ENCODE measurements around the gene GNL1. TPM values are rescaled to one million over a fixed set of nuclear protein-coding genes. Genes with fewer than 3 reads are reported as not detected.

The GNL1 gene
- total RNA-seq, 4 donors from 2014 or later = 26.6 to 40.4 (median 33.8) TPM

GRCh38 chr6:30573113-30573512, 16.8 kb upstream of the GNL1 start:
- DNase-seq = no peak
- Histone ChIP-seq H3K4me3 (peak overlapping the region in 1 of 4 donors; percentile 72), H3K27ac (peak overlapping the region in 1 of 4 donors; percentile 53), H3K9me3 (no peaks in the 10 kb centered on the region), H3K4me1 (peaks cover 0 to 37% (median 4%) of the 10 kb centered on the region in 4 donors), H3K36me3 (peaks cover 0 to 16% (median 0%) of the 10 kb centered on the region in 3 donors), H3K27me3 (no peaks in the 10 kb centered on the region)
- no peak for TF ChIP-seq CTCF (IDR thresholded peaks at IDR 0.05)
- TF ChIP-seq POLR2A (IDR thresholded peaks at IDR 0.05) = no peak

- Histone ChIP-seq H3K9me3 (no peaks in the 10 kb centered on the region), H3K27me3 (no peaks in the 10 kb centered on the region), H3K4me1 (peaks cover 0 to 37% (median 4%) of the 10 kb centered on the region in 4 donors), H3K36me3 (peaks cover 0 to 6% (median 0%) of the 10 kb centered on the region in 3 donors), H3K4me3 (peak overlapping the region; percentile 58 to 86 (median 76)), H3K27ac (peak overlapping the region in 2 of 4 donors; percentile 84 to 87)
- TF ChIP-seq CTCF (IDR thresholded peaks at IDR 0.05) (no peak), POLR2A (IDR thresholded peaks at IDR 0.05) (no peak)
- no peak for DNase-seq
These were observed 15.9 kb upstream of the GNL1 start for GRCh38 chr6:30572148-30572547.

GRCh38 chr6:30571762-30572082, 15.4 kb upstream of the GNL1 start:
- Histone ChIP-seq H3K4me1 (peaks cover 0 to 37% (median 4%) of the 10 kb centered on the region in 4 donors), H3K36me3 (peaks cover 0 to 4% (median 0%) of the 10 kb centered on the region in 3 donors), H3K27ac (peak overlapping the region; percentile 84 to 87 (median 86)), H3K27me3 (no peaks in the 10 kb centered on the region), H3K4me3 (peak overlapping the region; percentile 58 to 86 (median 76)), H3K9me3 (no peaks in the 10 kb centered on the region)
- DNase-seq = no peak
- TF ChIP-seq CTCF (IDR thresholded peaks at IDR 0.05) = no peak

GRCh38 chr6:30571075-30571761, 14.9 kb upstream of the GNL1 start, which contains the start of gene ABCF1:
Gene ABCF1 (plus strand): TSS chr6:30571442. CDS start chr6:30571488, 46 bp downstream.
- no peak for TF ChIP-seq CTCF (IDR thresholded peaks at IDR 0.05)
- TF ChIP-seq POLR2A (IDR thresholded peaks at IDR 0.05) = peak; percentile 48 to 62
- Histone ChIP-seq H3K27ac (peak within 1 kb of the TSS; percentile 84 to 87 (median 86)), H3K9me3 (no peaks in the 10 kb centered on the region), H3K4me1 (peaks cover 0 to 37% (median 4%) of the 10 kb centered on the region in 4 donors), H3K27me3 (no peaks in the 10 kb centered on the region), H3K36me3 (no peaks in the 10 kb centered on the region), H3K4me3 (peak within 1 kb of the TSS; percentile 58 to 86 (median 76))
- peak; percentile 99 to 100 (median 99) for DNase-seq

GRCh38 chr6:30570740-30571074, 14.4 kb upstream of the GNL1 start:
- Histone ChIP-seq H3K27me3 (no peaks in the 10 kb centered on the region), H3K4me1 (peaks cover 0 to 37% (median 4%) of the 10 kb centered on the region in 4 donors), H3K27ac (peak overlapping the region; percentile 84 to 87 (median 86)), H3K36me3 (no peaks in the 10 kb centered on the region), H3K4me3 (peak overlapping the region; percentile 58 to 86 (median 76)), H3K9me3 (no peaks in the 10 kb centered on the region)
- TF ChIP-seq CTCF (IDR thresholded peaks at IDR 0.05) = no peak
- TF ChIP-seq POLR2A (IDR thresholded peaks at IDR 0.05) = no peak
- no peak for DNase-seq
